Cerebellar cortex (tissue), 1 donor: Measurements from ENCODE around the gene GABRB3.

Experiments
- DNase-seq: peaks from one replicate; pipeline ENCODE4 v3.0.0-alpha.2; 2015; ENCODE audit warnings: low spot score

GABRB3 gene

DNA sequence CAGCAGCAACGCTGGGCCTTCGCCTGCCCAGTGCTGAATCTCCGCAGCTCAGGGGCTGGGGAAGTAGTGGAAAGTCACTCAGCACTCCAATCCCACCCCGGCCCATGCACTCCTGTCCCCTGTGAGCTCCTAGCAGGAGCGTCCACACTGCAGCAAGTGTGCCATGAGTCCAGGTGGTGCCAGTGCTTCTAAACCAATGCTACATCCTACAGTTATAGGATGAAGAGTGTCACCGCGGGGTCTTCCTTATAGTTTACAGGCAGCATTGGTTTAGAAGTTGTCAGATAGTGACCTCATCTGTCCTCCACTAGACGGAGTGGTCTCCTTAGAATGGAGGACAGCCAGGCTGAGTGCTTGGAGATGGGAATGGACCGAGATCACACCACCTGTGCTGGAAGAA is 221.4 kb downstream of the GABRB3 start:
- DNase-seq = no peak

DNA sequence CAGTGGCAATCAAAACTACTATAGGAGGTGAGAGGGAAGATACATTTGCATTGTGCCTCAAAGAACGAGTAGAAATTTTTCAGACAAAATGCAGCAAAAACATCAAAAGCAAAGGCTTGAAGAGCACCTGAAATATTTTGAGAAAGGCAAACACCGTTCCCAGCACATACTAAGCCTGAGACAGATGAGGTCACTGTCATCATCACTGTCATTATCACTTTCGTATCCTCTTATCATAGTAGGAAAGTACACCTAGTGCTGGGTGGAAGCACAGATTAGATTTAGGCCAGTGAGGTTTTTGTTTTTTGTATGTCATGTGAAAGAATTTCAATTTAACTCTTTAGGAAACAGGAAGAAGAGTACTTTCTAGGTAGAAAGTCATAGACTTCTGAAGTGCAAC is 222.0 kb downstream of the GABRB3 start:
- DNase-seq = no peak

DNA sequence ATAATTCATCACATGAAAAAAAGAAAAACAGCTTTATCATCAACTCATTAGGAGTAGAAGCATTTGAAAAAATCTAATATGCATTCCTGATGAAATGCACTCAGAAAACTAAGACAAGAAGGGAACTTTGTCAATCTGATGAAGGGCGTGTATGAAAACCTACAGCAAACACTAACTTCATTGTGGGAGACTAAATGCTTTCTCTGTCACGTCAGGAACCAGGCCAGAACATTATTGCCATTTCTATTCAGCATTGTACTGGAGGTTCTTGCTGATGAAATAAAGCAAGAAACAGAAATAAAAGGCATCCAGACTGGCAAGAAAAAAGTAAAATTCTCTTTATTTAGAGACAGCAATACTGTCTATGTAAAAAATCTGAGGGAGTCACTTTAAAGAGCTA is 235.2 kb downstream of the GABRB3 start:
- DNase-seq = no peak

DNA sequence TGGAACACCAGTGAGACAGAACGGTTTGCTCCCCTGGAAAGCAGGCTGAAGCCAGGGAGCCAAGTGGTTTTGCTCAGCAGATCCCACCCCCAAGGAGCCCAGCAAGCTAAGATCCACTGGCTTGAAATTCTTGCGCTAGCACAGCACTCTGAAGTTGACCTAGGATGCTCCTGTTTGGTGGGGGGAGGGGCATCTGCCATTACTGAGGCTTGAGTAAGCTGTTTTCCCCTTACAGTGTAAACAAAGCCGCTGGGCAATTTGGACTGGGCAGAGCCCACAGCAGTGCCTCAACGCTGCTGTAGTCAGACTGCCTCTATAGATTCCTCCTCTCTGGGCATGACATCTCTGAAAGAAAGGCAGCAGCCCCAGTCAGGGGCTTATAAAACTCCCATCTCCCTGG is 241.4 kb downstream of the GABRB3 start:
- DNase-seq = no peak

DNA sequence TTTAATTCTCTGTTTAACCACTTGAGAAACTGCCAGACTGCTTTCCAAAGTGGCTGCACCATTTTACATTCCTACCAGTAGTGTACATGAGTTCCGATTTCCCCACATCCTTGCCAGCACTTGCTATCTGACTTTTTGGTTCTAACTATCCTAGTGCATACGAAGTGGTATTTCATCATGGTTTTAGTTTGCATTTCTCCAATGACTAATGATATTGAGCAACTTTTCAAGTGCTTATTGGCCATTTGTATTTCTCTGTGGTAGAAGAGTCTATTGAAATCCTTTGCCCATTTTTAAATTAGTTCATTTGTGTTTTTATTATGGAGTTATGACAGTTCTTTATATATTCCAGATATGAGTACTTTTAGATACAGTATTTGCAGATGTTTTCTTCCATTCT is 247.8 kb downstream of the GABRB3 start:
- no peak for DNase-seq

DNA sequence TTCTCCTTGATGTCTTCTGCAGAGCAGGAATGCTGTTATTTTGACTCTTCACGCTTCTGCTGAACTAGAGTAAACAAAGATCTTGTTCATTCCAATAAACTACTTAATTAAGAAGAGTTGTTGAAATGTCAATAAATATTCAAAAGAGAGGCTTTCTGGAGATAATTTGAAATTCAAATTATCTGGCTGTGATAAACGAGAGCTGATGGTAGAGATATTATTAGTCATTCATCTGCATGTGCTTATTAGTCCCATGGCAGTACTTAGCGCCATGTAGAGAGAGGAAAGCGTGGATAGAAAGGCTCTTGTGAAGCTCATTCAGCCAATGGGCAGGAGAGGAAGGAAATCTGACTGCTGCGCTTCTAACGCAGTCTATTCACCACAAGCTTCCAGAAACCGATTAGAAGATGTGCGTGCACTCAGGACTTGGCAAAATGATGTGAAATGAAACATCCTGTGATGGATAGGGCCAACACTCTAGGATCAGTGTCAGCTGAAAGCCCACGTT is 251.1 kb downstream of the GABRB3 start:
- DNase-seq = no peak

DNA sequence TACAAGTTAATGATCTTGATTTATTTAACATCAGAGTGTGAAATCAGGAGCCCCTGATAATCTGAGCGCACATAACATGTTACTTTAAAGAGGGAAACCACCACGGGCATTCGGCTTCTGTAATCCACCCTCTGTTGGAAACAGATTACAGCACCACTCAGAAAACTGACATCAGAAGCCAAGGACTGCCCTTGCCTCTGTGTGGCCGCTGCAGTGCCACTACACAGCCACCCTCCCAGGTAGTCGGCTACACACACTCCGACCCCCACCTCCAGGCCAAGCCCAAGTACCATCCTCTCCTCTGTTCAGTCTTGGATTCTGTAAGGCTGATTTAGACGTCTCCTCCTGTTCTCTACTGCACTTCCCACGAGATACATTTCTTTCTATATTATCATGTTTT is 251.7 kb downstream of the GABRB3 start:
- DNase-seq = no peak

DNA sequence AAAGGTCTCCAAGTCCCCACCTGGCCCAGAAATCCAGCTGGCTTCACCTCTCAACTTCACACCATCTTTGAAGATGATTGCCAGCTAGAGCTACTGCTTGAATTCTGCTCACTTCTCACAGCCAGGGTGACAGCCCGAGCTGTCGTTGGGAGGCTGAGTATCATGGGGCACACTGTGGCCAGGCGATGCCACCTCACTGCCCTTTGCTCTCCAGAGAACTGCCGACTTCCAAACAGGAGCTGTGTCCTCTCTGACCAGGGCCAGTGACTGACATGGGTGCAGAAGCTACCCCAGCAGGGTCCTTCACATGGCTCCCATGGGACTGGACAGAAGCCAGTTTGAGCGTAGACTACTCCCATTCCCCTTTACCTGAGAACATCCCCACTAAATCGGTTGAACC is 254.0 kb downstream of the GABRB3 start:
- DNase-seq = no peak

DNA sequence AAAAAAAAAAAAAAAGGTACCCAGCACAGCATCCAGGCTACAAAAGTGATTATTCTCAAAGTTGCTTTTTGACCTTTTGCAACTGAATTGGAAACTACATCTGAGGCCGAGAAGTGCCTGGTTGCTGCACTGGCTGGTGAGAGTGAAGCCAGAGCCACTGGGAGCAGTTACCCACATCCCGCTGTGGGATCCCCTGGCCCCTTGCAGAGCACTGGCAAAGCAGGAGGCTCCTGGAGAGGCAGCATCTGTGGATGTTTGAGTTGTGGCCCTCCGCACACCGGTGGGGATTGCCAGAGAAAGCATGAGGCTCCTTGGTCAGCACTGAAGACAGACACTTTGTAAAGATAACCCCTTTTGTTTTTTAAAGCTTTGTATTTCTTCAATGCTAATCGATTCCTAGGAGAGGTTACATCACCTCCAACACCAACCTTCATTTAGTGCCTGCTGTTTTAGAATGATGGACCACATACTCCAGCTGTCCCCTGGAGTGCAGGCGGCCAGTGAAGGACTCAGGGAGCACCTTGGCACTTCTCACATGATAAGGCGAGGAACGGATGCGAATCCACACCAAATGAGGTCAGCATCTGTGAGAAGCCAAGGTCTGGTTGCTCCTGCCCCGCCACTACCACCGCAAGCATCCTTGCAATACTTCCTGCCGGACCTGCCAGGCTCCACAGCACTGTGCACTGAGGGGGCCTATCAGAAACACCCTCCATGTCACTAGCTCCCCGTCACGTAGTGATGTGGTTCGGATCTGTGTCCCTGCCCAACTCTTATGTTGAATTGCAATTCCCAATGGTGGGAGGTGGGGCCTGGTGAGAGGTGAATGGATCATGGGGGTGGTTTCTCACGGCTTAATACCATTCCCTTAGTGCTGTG is 256.5 kb downstream of the GABRB3 start:
- DNase-seq = no peak

DNA sequence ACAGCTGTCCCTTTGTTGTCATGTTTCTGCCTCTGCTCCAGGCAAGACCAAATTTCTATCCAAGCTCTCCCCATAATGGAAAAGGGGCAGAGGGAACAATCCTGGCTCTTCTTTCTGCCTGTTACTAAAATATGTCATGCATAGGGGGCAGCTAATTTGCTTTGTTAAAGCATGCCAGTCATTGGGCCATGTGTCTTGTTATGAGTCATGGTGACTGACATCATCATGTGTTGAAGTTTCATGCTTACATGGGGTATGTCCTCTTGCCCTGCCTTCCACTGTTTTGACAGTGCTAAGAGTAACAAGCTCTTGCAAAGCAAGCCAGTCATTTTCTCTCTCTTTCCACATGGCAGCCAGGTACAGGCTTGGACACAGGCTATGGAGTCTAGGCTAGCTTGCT is 268.9 kb downstream of the GABRB3 start:
- DNase-seq = no peak
